Cardiac fibroblast (primary cell): ENCODE data around the gene DNAJB13.

ENCODE experiments used
- DNase-seq, 2 donors: peaks; one replicate each; pipeline versions ENCODE4 v3.0.0 to v3.0.0-alpha.2; 2010; ENCODE audit warnings: low read depth in 2 of 2
- H3K4me3 ChIP-seq, 2 donors: replicated peaks in 1 of 2; 1 replicate in 1 of 2; 2 replicates in 1 of 2; pipeline ENCODE4 v1.5.1; 2011; ENCODE audit warnings: low read depth in 2 of 2, low read length in 2 of 2, mild to moderate bottlenecking in 2 of 2, moderate library complexity in 1 of 2
- CTCF ChIP-seq: IDR thresholded peaks from one replicate; pipeline ENCODE4 v1.5.1; 2011; ENCODE audit warnings: low read depth, mild to moderate bottlenecking, low read length, inconsistent platforms

Gene DNAJB13

GRCh38 chr11:74010306-74011300, 59.8 kb downstream of the DNAJB13 start:
- TF ChIP-seq CTCF = no peak
- no peak overlapping the region for H3K4me3 ChIP-seq
- no peak for DNase-seq

- H3K4me3 ChIP-seq = no peak overlapping the region
- peak; percentile 81 to 90 for DNase-seq
- TF ChIP-seq CTCF = no peak
Measured at GRCh38 chr11:74011360-74012073, 60.7 kb downstream of the DNAJB13 start.

- H3K4me3 ChIP-seq = no peak overlapping the region
- DNase-seq = no peak
- no peak for TF ChIP-seq CTCF
Measured at GRCh38 chr11:74012074-74012809, 61.4 kb downstream of the DNAJB13 start.

- no peak overlapping the region for H3K4me3 ChIP-seq
- TF ChIP-seq CTCF = no peak
- no peak for DNase-seq
Measured at GRCh38 chr11:74013141-74013540, 62.3 kb downstream of the DNAJB13 start.

GRCh38 chr11:74014880-74015279, 64.1 kb downstream of the DNAJB13 start:
- TF ChIP-seq CTCF = no peak
- no peak overlapping the region for H3K4me3 ChIP-seq
- no peak for DNase-seq

- DNase-seq = no peak
- no peak overlapping the region for H3K4me3 ChIP-seq
- TF ChIP-seq CTCF = no peak
Measured at GRCh38 chr11:74015919-74016684, 65.3 kb downstream of the DNAJB13 start.
